ENCODE results near the gene PLD6.

PLD6 gene

GRCh38 chr17:17226451-17227265 is 20.5 kb upstream of the PLD6 start:
- DNase-seq, result no peak

DNA sequence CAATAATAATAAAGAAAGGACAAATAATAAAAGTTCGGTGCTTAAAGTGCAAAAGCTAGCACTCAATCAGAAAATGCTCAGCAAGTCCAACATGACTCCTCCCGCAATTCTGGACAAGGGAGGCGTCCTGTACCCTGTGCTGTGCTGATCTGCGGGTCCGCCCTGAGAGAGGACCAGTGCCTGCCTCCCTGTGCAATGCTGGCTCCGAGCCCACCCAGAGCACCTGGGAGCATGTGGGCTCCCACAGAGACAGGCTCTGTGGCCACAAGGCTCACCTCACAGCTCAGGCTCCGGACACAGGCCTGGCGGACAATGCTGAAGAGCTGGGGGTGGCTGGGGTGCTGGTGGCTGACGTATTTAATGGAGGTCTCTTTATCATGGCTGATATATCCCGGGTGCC is 19.8 kb upstream of the PLD6 start:
- no peak for DNase-seq

DNA sequence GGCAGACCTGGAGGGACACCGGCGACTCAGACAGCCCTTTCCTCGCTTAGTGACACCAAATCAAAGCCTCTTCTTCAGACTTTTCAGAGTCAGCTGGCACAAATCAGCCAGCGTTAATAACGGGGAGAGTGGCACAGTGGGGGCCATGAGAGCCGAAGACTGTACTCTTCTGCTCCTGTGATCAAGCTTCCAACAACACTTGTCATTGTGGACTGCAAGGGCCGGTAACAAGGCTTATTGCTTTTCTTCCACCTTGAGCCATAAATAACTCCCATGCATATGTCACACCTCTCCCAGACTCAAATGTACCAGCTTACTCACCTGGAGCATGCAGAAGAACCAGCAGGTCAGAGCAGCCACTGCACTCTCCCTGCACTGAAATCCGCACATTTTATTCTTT is 18.0 kb upstream of the PLD6 start:
- no peak for DNase-seq

DNA sequence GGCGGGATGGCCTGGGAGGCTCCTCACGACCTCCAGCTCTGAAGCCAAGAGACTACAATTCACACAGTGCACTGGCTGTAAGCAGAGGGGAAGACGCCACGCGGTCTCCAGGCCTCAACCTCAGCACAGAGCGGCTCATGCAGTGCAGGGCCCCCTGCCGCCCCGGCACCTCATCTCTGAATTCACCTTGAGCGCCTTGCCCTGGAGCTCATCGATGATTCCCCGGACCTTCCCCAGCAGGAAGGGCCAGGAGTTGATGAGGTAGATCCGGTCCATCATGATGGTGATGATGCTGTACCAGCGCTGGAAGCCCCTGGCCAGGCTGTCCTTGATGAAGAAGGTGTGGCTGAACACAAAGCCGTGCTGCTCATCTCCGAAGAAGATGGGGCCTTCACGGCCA is 17.6 kb upstream of the PLD6 start:
- no peak for DNase-seq

DNA sequence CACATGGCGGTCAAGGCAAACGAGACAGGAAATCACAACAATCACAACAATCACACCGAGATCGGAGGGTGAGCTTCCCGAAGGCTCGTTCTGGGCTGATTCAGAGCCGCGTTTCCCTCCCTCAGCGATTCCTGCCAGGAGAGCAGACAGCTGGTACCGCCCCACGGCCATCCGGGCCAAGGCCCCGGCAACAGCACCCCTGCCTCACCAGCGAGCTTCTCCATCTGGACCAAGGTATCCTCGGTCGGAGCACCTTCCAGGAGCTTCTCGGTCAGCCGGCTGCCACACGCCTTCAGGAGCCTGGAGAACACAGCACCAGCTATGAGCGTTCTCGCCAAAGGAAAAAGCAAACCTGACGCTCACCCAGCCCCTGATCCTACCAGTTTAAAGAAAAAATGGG is 15.2 kb upstream of the PLD6 start:
- no peak for DNase-seq

DNA sequence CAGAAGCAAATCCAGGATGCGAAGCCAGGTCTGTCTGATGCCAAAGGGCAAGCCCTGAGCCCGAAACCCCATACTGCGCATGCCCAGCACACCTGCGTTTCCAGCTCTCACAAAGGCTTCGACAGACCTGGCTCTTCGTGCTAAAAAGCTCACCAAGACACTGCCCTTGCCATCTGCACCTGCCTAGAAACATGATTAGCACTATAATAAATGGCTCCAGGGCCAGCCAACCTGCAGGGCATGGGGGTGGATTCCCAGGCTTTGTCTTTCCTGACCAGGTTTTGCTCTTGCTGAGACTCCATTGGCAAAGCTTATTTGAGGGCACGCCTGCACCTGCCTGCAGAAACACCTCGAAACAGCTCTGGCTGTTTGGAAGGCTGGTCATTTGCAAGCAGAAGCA is 14.4 kb upstream of the PLD6 start:
- DNase-seq, result no peak

DNA sequence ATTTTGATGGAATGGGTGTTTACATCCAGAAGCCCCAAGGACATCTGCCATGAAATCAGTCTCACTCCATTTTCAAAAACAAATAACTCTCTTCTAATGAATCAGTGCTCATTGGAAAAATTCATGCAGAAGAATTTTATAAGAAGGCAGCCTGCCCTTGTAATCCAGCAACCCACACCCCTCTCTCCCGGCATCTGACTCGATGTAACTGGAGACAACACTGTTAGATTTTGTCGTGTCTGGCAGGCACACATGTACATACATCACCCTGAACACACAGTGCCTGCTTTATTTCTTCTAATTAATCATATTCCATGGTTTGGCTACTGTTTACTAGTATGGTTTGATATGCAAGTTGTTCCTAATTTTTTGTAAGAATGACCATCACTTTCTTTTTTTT is 11.9 kb upstream of the PLD6 start:
- DNase-seq, result no peak

DNA sequence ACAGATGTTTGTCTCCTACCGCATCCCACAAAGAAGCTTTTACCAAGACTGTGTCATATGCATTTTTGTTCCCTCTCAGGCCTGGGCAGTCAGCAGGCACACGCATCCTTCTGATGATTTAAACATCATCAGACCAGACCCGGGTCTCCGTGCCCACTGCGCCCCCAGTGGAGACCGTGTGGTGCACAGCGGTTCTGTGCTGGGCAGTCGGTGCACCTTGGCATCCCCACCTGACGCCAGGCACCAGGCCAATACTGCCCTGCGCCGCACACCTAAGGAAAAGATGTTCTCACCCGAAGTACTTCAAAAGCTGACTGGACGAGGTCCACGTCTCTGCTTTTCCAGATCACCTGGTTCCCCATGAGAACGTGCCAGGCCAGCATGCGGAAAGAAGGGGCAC is 10.6 kb upstream of the PLD6 start:
- DNase-seq, result no peak

GRCh38 chr17:17216236-17216635 is 10.1 kb upstream of the PLD6 start:
- DNase-seq, result no peak

DNA sequence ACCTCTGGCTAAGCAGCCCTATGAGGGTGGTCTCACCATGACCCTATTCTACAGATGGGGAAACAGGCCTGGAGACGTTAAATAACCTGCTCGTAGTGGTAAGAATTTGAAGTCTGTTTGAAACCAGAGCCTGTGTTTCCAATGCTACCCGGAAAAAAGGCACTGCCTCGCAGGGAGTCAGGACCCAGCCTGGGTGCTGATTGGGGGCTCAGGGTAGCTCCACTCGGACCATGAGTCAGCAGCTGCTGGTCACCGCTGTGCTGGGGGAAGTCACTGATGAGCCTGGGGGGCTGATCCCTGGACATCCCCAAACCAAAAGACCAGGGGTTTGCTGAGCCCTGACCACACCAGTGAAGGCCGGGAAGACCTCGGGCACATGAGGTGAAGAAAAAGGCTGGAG is 9.4 kb upstream of the PLD6 start:
- no peak for DNase-seq

DNA sequence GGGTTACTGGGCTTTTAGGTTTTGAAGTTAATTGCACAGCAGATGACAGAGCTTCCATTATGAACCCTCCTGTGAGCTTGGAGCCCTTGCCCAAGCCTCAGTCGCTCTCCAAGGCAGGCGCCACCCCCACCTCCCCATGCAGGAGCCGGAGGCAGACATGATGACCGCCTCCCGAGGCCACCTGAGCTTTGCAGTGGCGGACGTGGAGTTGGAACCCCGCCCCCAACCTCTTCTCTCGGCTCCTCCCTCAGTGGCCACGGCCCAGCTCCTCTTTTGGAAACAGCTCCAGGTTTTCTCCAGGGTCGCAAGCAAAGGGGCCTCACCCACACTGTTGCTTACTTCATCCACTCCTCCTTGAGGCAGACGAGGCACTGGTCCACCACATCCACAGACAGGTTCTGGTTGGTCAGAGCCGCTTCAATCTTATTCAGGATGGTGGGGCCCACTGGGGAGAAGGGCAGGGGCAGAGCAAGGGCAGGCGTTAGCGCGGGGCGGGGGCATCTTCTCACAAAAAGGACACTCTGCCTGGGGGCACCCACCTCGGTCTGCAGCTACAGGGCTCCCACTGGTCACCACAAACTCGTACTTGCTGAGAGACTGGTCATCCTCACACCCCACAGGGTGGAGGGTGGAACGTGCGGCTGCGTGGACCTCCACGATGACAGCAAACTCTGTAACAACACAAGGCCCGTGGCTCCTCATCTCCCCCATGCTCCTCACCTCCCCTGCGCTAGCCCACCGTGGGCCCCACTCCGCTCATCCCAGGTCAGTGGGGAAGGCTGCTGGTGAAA is 8.7 kb upstream of the PLD6 start:
- DNase-seq, result no peak

GRCh38 chr17:17213775-17214174 is 7.6 kb upstream of the PLD6 start:
- DNase-seq, result no peak

- no peak for DNase-seq
These were observed 1.9 kb upstream of the PLD6 start for GRCh38 chr17:17207998-17208397.

GRCh38 chr17:17206913-17207335 is 791 bp upstream of the PLD6 start:
- DNase-seq, result no peak

GRCh38 chr17:17205368-17206123 is 587 bp downstream of the PLD6 start:
- peak; percentile 29 for DNase-seq

- no peak for DNase-seq
These were observed 1.4 kb downstream of the PLD6 start for GRCh38 chr17:17204635-17205231.

GRCh38 chr17:17204041-17204591 is 2.0 kb downstream of the PLD6 start:
- DNase-seq, result no peak

DNA sequence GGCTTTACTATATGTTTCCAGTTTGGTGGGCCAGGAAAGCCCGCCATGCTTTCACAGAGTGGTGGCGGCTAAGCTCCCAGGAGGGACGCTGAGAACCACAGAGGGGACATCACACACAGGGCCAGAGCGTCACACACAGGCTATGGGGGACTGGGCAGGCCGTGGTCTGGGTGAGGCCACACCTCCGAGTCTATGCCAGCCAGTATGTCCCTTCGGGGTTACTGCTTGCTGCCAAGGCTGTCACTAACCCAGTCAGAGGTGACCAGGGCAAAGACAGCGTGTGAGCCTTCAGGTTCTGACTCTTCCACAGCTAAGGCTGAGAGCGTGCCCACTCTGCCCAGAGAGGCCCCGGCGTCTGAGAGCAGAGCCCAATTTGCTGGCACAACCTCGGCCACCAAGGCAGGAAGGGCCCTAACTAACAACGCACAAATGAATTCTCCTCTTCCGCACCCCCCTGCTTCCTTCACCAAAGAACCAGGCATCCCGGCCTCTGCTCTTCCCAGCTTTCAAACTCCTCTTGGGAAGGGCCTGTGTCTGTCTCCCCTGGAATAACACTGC is 2.9 kb downstream of the PLD6 start:
- DNase-seq, result no peak

GRCh38 chr17:17201907-17202306 is 4.2 kb downstream of the PLD6 start:
- DNase-seq, result no peak

DNA sequence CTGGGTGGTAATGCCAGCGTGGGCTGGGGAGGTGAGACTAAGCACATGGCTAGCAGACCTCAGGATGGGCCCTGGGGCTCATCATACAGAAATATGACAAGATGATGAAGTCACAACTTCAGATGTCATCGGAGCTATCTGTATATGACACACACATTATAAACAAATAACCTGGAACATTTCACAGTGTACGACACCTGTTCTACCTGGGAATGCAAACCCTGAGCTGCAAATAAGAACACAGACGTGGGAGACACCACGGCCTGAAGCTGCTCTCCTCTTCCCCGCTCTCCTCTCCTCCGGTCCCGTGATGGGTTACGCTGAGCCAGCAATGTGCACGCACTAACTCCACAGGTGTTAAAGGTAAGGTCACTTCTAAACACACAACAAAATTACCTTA is 4.9 kb downstream of the PLD6 start:
- DNase-seq, result no peak

DNA sequence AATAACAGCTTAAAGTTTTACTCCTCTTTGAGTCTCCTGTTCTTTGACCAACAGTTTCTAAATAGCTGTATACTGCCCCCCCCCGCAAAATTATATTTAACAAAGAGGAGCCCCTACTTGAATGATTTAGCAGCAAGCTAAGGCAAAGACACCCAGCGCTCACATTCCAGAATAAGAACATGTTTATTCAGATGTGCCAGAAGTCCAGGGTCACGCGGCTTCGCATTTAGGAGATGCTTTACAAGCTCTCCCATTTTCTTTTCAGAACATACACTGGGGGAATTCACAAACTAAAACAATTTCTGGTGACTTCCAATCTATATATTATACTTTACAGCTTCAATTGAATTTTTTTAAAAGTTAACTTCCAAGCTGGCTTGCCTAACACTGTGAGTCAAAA is 5.3 kb downstream of the PLD6 start:
- DNase-seq, result no peak

DNA sequence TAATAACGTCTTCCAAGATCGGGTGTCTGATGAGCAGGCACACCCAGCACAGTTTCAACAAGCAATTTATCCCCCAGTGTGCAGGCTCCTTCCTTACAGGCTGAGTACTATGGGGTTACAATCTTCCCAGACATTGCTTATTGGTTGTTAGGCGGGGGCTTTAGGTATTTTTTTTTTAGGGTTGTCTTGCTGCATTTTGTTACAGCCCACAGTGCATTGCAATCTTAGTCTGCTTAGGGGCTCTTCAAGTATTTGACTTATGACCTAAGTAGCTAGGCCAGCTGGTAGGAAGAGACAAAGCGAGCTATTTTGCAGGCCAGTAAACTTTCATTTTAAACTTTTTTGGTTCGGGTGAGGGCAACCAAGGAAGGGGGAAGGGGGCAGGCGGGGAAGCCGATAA is 5.8 kb downstream of the PLD6 start:
- DNase-seq, result no peak

DNA sequence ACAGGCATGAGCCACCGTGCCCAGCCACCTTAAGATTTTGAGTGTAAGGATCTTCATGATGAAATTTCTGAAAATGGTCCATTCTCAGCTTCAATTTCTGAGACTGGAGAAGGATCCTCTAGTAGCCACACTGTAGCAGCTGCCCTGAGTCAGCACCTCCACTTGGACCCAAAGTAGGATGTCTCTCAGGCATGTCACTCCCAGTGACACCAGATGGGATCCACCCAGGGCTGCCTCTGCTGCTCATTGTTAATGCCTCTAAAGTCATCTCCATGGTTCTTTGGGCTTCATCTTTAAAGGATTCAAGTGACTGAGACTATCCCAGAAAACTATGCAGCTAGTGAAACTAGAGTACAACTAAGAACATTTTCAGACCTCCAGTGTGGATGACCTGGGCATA is 7.9 kb downstream of the PLD6 start:
- no peak for DNase-seq

Measured in effector CD8-positive, alpha-beta T cell (primary cell).